C4-2B (cell line): ENCODE data around the gene TPT1.

Experiments used
- H3K27ac ChIP-seq: fragments of 450-650 bp; 2 replicates; pipeline ENCODE4 v1.5.1; 2017
- CTCF ChIP-seq: fragments of 450-650 bp; conservative IDR thresholded peaks from 2 replicates; pipeline ENCODE4 v1.5.1; 2017; ENCODE audit warnings: mild to moderate bottlenecking
- ZFX ChIP-seq: fragments of 450-650 bp; IDR thresholded peaks from 2 replicates; pipeline ENCODE4 v1.6.1; 2017

Gene TPT1

GRCh38 chr13:45331123-45331619 lies 9.8 kb downstream of the TPT1 start:
- TF ChIP-seq CTCF, result no peak
- no peak for TF ChIP-seq ZFX
- H3K27ac ChIP-seq, result no peak overlapping the region

- no peak overlapping the region for H3K27ac ChIP-seq
- TF ChIP-seq CTCF (no peak), ZFX (no peak)
Measured at GRCh38 chr13:45328661-45329111, 12.3 kb downstream of the TPT1 start.

GRCh38 chr13:45327253-45327955 lies 13.6 kb downstream of the TPT1 start:
- no peak overlapping the region for H3K27ac ChIP-seq
- TF ChIP-seq CTCF (no peak), ZFX (no peak)

- TF ChIP-seq ZFX (no peak), CTCF (no peak)
- no peak overlapping the region for H3K27ac ChIP-seq
Measured at GRCh38 chr13:45325806-45326205, 15.2 kb downstream of the TPT1 start.

GRCh38 chr13:45320876-45321629 lies 19.9 kb downstream of the TPT1 start:
- no peak overlapping the region for H3K27ac ChIP-seq
- TF ChIP-seq CTCF (no peak), ZFX (no peak)

- no peak for TF ChIP-seq ZFX
- TF ChIP-seq CTCF, result no peak
- H3K27ac ChIP-seq, result no peak overlapping the region
Measured at GRCh38 chr13:45316996-45317395, 24.0 kb downstream of the TPT1 start.

- no peak overlapping the region for H3K27ac ChIP-seq
- no peak for TF ChIP-seq CTCF
- no peak for TF ChIP-seq ZFX
Measured at GRCh38 chr13:45316338-45316737, 24.6 kb downstream of the TPT1 start.
